Measurements from ENCODE around the gene CDH22. TPM values are rescaled to one million over a fixed set of nuclear protein-coding genes. Genes with fewer than 3 reads are reported as not detected.

CDH22 gene
- total RNA-seq: not detected in 2 replicates

GRCh38 chr20:46308258-46309157 is at the start of gene CDH22:
Gene CDH22, minus strand, starts transcription at chr20:46308498. Its CDS starts 57,204 bp downstream, at chr20:46251294.

Other genes with a start within 250 kb of the CDH22 start
- 16.5 and 21.5 TPM in 2 replicates for gene NCOA5, start 218.5 kb downstream of the CDH22 start, total RNA-seq
- gene CD40, start 190.2 kb downstream of the CDH22 start, total RNA-seq: 18.3 and 37.3 TPM in 2 replicates
- gene ELMO2, start 98.1 kb upstream of the CDH22 start, total RNA-seq: 25.9 and 35.7 TPM in 2 replicates
- 1.1 and 2.0 TPM in 2 replicates for gene ZNF334, start 205.1 kb upstream of the CDH22 start, total RNA-seq
- gene OCSTAMP, start 242.2 kb upstream of the CDH22 start, total RNA-seq: not detected in 2 replicates

Data from mesangial cell (primary cell).